IMR-90 (cell line): ENCODE data around the gene MCMBP. TPM values are rescaled to one million over a fixed set of nuclear protein-coding genes. Genes with fewer than 3 reads are reported as not detected.

ENCODE experiments used
- ATAC-seq: fragments of 200-7000 bp; cut with Tn5 transposase; 2 replicates; pipeline ENCODE4 v1.9.1; 2020; ENCODE audit warnings: low read depth, mild to moderate bottlenecking, moderate library complexity
- BruUV-seq: library from RNA; stranded (reverse); fragments of 400-500 nt; replicated peaks from 2 replicates; lab custom pipeline; 2021; lab: Mats Ljungman, UMichigan
- CTCF ChIA-PET: fragments of 300-600 bp; formaldehyde crosslinking; extraction: SDS; loops from one replicate; lab custom pipeline; 2021; ENCODE audit warnings: antibody characterized with exemption; lab: Yijun Ruan, JAX
- POLR2A ChIA-PET: fragments of 300-600 bp; sonication (Branson Sonifier 250); formaldehyde crosslinking; loops from one replicate; lab custom pipeline; 2022; ENCODE audit warnings: antibody characterized with exemption; ENCODE audit not compliant: unreplicated experiment; lab: Charles Lee
- DNase-seq: peaks from one replicate; pipeline ENCODE4 v3.0.0; 2013
- H2AFZ ChIP-seq: replicated peaks from 2 replicates; pipeline ENCODE3; 2013; ENCODE audit warnings: low read length, mild to moderate bottlenecking; ENCODE audit not compliant: poor library complexity
- H2AK5ac ChIP-seq: 2 replicates; pipeline ENCODE4 v1.6.1; 2013; ENCODE audit warnings: low read depth, low read length, inconsistent platforms
- H2AK9ac ChIP-seq: replicated peaks from 2 replicates; pipeline ENCODE3; 2013; ENCODE audit warnings: mild to moderate bottlenecking, low read depth, low read length, moderate library complexity; ENCODE audit not compliant: poor library complexity
- H2BK120ac ChIP-seq: 2 replicates; pipeline ENCODE4 v1.6.1; 2013; ENCODE audit warnings: low read depth, low read length, inconsistent platforms
- H2BK15ac ChIP-seq: 3 replicates; pipeline ENCODE4 v1.6.1; 2013; ENCODE audit warnings: low read depth, low read length, inconsistent platforms
- H2BK20ac ChIP-seq: 2 replicates; pipeline ENCODE4 v1.6.1; 2013; ENCODE audit warnings: low read depth, mild to moderate bottlenecking, inconsistent platforms, low read length, moderate library complexity
- H2BK5ac ChIP-seq: 2 replicates; pipeline ENCODE4 v1.6.1; 2013; ENCODE audit warnings: mild to moderate bottlenecking, low read depth, low read length, inconsistent platforms; ENCODE audit not compliant: poor library complexity, severe bottlenecking
- H3K14ac ChIP-seq: replicated peaks from 2 replicates; pipeline ENCODE4 v1.6.1; 2013; ENCODE audit warnings: low read depth, low read length, inconsistent platforms
- H3K18ac ChIP-seq: 2 replicates; pipeline ENCODE4 v1.6.1; 2013; ENCODE audit warnings: low read depth, low read length, control low read depth
- H3K23ac ChIP-seq: 2 replicates; pipeline ENCODE4 v1.6.1; 2013; ENCODE audit warnings: low read depth, low read length, inconsistent platforms
- H3K27ac ChIP-seq: 2 replicates; pipeline ENCODE4 v1.5.1; 2013; ENCODE audit warnings: mild to moderate bottlenecking, control low read depth, low read length; ENCODE audit not compliant: insufficient read depth
- H3K27me3 ChIP-seq: 2 replicates; pipeline ENCODE4 v1.6.1; 2013; ENCODE audit warnings: low read length; ENCODE audit not compliant: control insufficient read depth, insufficient read depth
- H3K36me3 ChIP-seq: 2 replicates; pipeline ENCODE4 v1.6.1; 2013; ENCODE audit warnings: low read length, mixed read lengths; ENCODE audit not compliant: control insufficient read depth, insufficient read depth
- H3K4ac ChIP-seq: 2 replicates; pipeline ENCODE4 v1.6.1; 2013; ENCODE audit warnings: low read depth, low read length, inconsistent platforms
- H3K4me1 ChIP-seq: 2 replicates; pipeline ENCODE4 v1.6.1; 2013; ENCODE audit warnings: low read length, mixed read lengths; ENCODE audit not compliant: control insufficient read depth, insufficient read depth
- H3K4me2 ChIP-seq: 2 replicates; pipeline ENCODE4 v1.6.1; 2013; ENCODE audit warnings: low read depth, mild to moderate bottlenecking, control low read depth, low read length, moderate library complexity
- H3K4me3 ChIP-seq: 2 replicates; pipeline ENCODE4 v1.5.1; 2013; ENCODE audit warnings: low read depth, mild to moderate bottlenecking, control low read depth, low read length, moderate library complexity; ENCODE audit not compliant: insufficient read depth
- H3K56ac ChIP-seq: 2 replicates; pipeline ENCODE4 v1.6.1; 2013; ENCODE audit warnings: low read length, inconsistent platforms; ENCODE audit not compliant: insufficient read depth; ENCODE audit errors: extremely low read depth
- H3K79me1 ChIP-seq, 2 experiments: 2 replicates each; pipeline ENCODE4 v1.6.1; 2013; ENCODE audit warnings: low read length in 2 of 2, inconsistent platforms in 1 of 2, low read depth in 1 of 2
- H3K9ac ChIP-seq: 2 replicates; pipeline ENCODE4 v1.6.1; 2013; ENCODE audit warnings: low read depth, low read length, control low read depth
- H3K9me1 ChIP-seq: 2 replicates; pipeline ENCODE4 v1.6.1; 2013; ENCODE audit warnings: low read length, inconsistent platforms; ENCODE audit not compliant: insufficient read depth
- H3K9me3 ChIP-seq: 2 replicates; pipeline ENCODE4 v1.6.1; 2013; ENCODE audit warnings: low read length; ENCODE audit not compliant: control insufficient read depth, insufficient read depth
- H4K20me1 ChIP-seq: 2 replicates; pipeline ENCODE4 v1.6.1; 2013; ENCODE audit warnings: low read length, inconsistent platforms; ENCODE audit not compliant: insufficient read depth
- H4K5ac ChIP-seq: 2 replicates; pipeline ENCODE4 v1.6.1; 2013; ENCODE audit warnings: mild to moderate bottlenecking, low read depth, low read length, control low read depth
- H4K8ac ChIP-seq, 2 experiments: 2 replicates each; pipeline ENCODE4 v1.6.1; 2013; ENCODE audit warnings: low read depth in 2 of 2, low read length in 2 of 2, control low read depth in 1 of 2, inconsistent platforms in 1 of 2
- H4K91ac ChIP-seq: 2 replicates; pipeline ENCODE4 v1.6.1; 2013; ENCODE audit warnings: low read depth, low read length, inconsistent platforms; ENCODE audit not compliant: insufficient read depth
- BHLHE40 ChIP-seq: fragments of 150-350 bp; IDR thresholded peaks from 2 replicates; pipeline ENCODE4 v1.6.1; 2016; ENCODE audit warnings: mild to moderate bottlenecking, low read depth, low read length
- CEBPB ChIP-seq: IDR thresholded peaks from 2 replicates; pipeline ENCODE4 v1.6.1; 2012; ENCODE audit warnings: low read depth, low read length, improper control_type of control experiment
- CHD1 ChIP-seq: IDR thresholded peaks from 2 replicates; pipeline ENCODE4 v1.6.1; 2012; ENCODE audit warnings: low read depth, low read length, improper control_type of control experiment
- CTCF ChIP-seq: conservative IDR thresholded peaks from 2 replicates; pipeline ENCODE4 v1.5.1; 2012; ENCODE audit warnings: mild to moderate bottlenecking, low read depth, low read length, improper control_type of control experiment
- ELK1 ChIP-seq: fragments of 150-350 bp; IDR thresholded peaks from 2 replicates; pipeline ENCODE4 v1.6.1; 2016; ENCODE audit warnings: low read depth, mild to moderate bottlenecking, low read length, moderate library complexity, borderline replicate concordance
- FOS ChIP-seq: fragments of 150-350 bp; IDR thresholded peaks from 2 replicates; pipeline ENCODE4 v1.6.1; 2016; ENCODE audit warnings: low read depth, low read length
- MAFK ChIP-seq: IDR thresholded peaks from 2 replicates; pipeline ENCODE4 v1.6.1; 2012; ENCODE audit warnings: low read depth, low read length, improper control_type of control experiment
- MAZ ChIP-seq: IDR thresholded peaks from 2 replicates; pipeline ENCODE4 v1.6.1; 2012; ENCODE audit warnings: low read depth, mild to moderate bottlenecking, low read length, improper control_type of control experiment, moderate library complexity, borderline replicate concordance
- MXI1 ChIP-seq: IDR thresholded peaks from 2 replicates; pipeline ENCODE4 v1.6.1; 2012; ENCODE audit warnings: low read depth, mild to moderate bottlenecking, low read length, moderate library complexity, borderline replicate concordance
- NFE2L2 ChIP-seq: fragments of 150-350 bp; IDR thresholded peaks from 2 replicates; pipeline ENCODE4 v1.6.1; 2016; ENCODE audit warnings: low read depth, mild to moderate bottlenecking, low read length
- POLR2A ChIP-seq: IDR thresholded peaks from 2 replicates; pipeline ENCODE4 v1.6.1; 2012; ENCODE audit warnings: mild to moderate bottlenecking, low read depth, low read length
- RAD21 ChIP-seq: IDR thresholded peaks from 2 replicates; pipeline ENCODE4 v1.6.1; 2012; ENCODE audit warnings: low read length, improper control_type of control experiment
- RCOR1 ChIP-seq: IDR thresholded peaks from 2 replicates; pipeline ENCODE4 v1.6.1; 2012; ENCODE audit warnings: mild to moderate bottlenecking, low read length, improper control_type of control experiment; ENCODE audit not compliant: insufficient replicate concordance
- RFX5 ChIP-seq: IDR thresholded peaks from 2 replicates; pipeline ENCODE4 v1.8.0; 2012; ENCODE audit warnings: low read depth, mild to moderate bottlenecking, low read length, moderate library complexity
- SMC3 ChIP-seq: fragments of 150-350 bp; IDR thresholded peaks from 2 replicates; pipeline ENCODE4 v1.6.1; 2016; ENCODE audit warnings: low read depth, mild to moderate bottlenecking, antibody characterized with exemption, low read length, moderate library complexity
- USF2 ChIP-seq: fragments of 150-350 bp; IDR thresholded peaks from 2 replicates; pipeline ENCODE4 v1.6.1; 2017; ENCODE audit warnings: mild to moderate bottlenecking, antibody characterized with exemption, low read length, low read depth
- WGBS, 2 experiments: methylation state at CpG; one replicate each; pipeline versions ENCODE4 v1.1.5 to v1.1.7; 2013; ENCODE audit warnings: missing lambda C conversion rate in 2 of 2; ENCODE audit not compliant: insufficient read length in 1 of 2; ENCODE audit errors: extremely low coverage in 2 of 2; 5-methylcytosine and 5-hydroxymethylcytosine counted together
- dilution Hi-C: fragments of 300-500 bp; cut with HindIII; formaldehyde crosslinking; loops from one replicate; pipeline ENCODE4 v1.14.3; 2018; ENCODE audit warnings: low sequenced_read_pairs; ENCODE audit not compliant: unreplicated experiment
- in situ Hi-C: fragments of 300-500 bp; cut with MboI; formaldehyde crosslinking; loops from 3 replicates; pipeline ENCODE4 v1.14.3; 2019; ENCODE audit warnings: low sequenced_read_pairs, inconsistent platforms, mixed read lengths
- intact Hi-C: fragments of 100-400 bp; cut with micrococcal nuclease; formaldehyde crosslinking; loops from 2 replicates; pipeline ENCODE4 v1.10.0; 2022
- polyA plus RNA-seq, 3 experiments: library from polyadenylated mRNA; depleted of rRNA; stranded (reverse); fragments of >200 nt; gene quantifications; 2 replicates each; pipeline ENCODE4 v1.2.3, GENCODE V29; 2012; ENCODE audit warnings: low replicate concordance in 1 of 3
- total RNA-seq: library from RNA; depleted of rRNA; stranded (reverse); fragments of >200 nt; gene quantifications from 2 replicates; pipeline ENCODE4 v1.2.3, GENCODE V29; 2012

MCMBP gene
- total and polyA plus RNA-seq, 2 of the 4 experiments (the other 2 are of a cell fraction): 39.0 to 59.9 TPM

DNA sequence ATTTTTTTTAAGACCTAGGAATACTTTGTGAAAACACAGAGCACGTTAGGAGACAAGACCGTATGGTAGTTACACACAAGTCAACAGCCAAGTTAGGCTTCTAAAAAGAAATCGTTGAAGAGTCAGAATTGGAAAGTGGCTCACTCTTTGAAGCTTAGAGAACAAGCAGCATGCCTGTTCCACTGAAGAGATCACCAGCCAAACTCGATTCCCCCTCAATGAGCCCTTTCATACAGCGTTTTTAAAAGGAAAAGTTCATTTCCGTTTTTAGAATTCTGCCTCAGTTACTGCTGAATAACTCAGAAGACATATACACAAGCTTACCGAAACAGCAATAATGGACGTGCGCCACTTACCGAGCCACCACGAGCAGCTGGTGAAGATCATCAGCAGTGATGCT lies 41.0 kb downstream of the MCMBP start:
- no TSS peak for BruUV-seq
- WGBS, 2 experiments: 93% methylated on average over 10 of the region's 11 CpGs; no CpG with 5 or more reads in 1 of the 2 experiments

More for the DNA sequence above, 41.0 kb downstream of the MCMBP start:
- Histone ChIP-seq H2AK5ac (no peak overlapping the region), H4K91ac (no peak overlapping the region), H3K18ac (no peak overlapping the region), H3K27me3 (no peaks in the 10 kb centered on the region), H3K4ac (no peak overlapping the region), H2AFZ (no peak overlapping the region), H2BK5ac (no peak overlapping the region), H2AK9ac (no peak overlapping the region), H3K4me1 (no peaks in the 10 kb centered on the region), H4K20me1 (no peaks in the 10 kb centered on the region), H3K9ac (no peak overlapping the region), H3K79me1 (peaks cover 8 to 13% of the 10 kb centered on the region in 2 experiments), H2BK15ac (no peak overlapping the region), H3K9me3 (no peaks in the 10 kb centered on the region), H3K4me3 (no peak overlapping the region), H3K27ac (no peak overlapping the region), H4K8ac (no peak overlapping the region), H2BK20ac (no peak overlapping the region), H3K14ac (no peak overlapping the region), H3K9me1 (peaks cover 5% of the 10 kb centered on the region), H3K4me2 (no peak overlapping the region), H3K56ac (no peak overlapping the region), H2BK120ac (no peak overlapping the region), H3K23ac (no peak overlapping the region), H4K5ac (no peak overlapping the region), H3K36me3 (peaks cover 47% of the 10 kb centered on the region)
- intact Hi-C loops: no loop called here
- in situ Hi-C loops: no loop called here
- ATAC-seq: no peak
- no peak for TF ChIP-seq MXI1
- no peak for TF ChIP-seq MAZ
- TF ChIP-seq POLR2A: no peak
- no peak for TF ChIP-seq CHD1
- no peak for TF ChIP-seq NFE2L2
- no peak for TF ChIP-seq RAD21
- TF ChIP-seq ELK1: no peak
- TF ChIP-seq SMC3: no peak
- no peak for TF ChIP-seq CTCF
- TF ChIP-seq RFX5: no peak
- no peak for TF ChIP-seq CEBPB
- no peak for TF ChIP-seq FOS
- TF ChIP-seq RCOR1: no peak
- TF ChIP-seq MAFK: no peak
- no peak for TF ChIP-seq BHLHE40
- no peak for TF ChIP-seq USF2
- CTCF ChIA-PET: interaction anchor here (0.6 to 1.2 kb wide), 2 partner anchors 81 to 82 kb away, joined by 3 read pairs; no protein-coding TSS in a partner anchor
- POLR2A ChIA-PET: no interaction called here
- dilution Hi-C loops: no loop called here
- no peak for DNase-seq
